Measurements from ENCODE around the gene ADH6.
"Not testable (repeated sequence)": the region's sequence is repeated elsewhere in the genome, so short reads cannot be mapped to it uniquely, and the experiment has no call there.

The ADH6 gene

GRCh38 chr4:99219072-99219471, at the start of gene ADH6:
Gene ADH6 (minus strand): TSS chr4:99219246. CDS start chr4:99219152, 94 bp downstream.
- no peak for TF ChIP-seq GATA1 (IDR thresholded peaks at IDR 0.05; ENCODE audit: low read depth, low read length)
- DNase-seq = no peak

GRCh38 chr4:99264927-99265326, 45.9 kb upstream of the ADH6 start:
- no peak for TF ChIP-seq GATA1 (IDR thresholded peaks at IDR 0.05; ENCODE audit: low read depth, low read length)
- no peak for DNase-seq

GRCh38 chr4:99252746-99253145, 33.7 kb upstream of the ADH6 start:
- no peak for DNase-seq
- no peak for TF ChIP-seq GATA1 (IDR thresholded peaks at IDR 0.05; ENCODE audit: low read depth, low read length)
- no peak for TF ChIP-seq POLR2A (IDR thresholded peaks at IDR 0.05; ENCODE audit: low read length)

GRCh38 chr4:99248714-99249113, 29.7 kb upstream of the ADH6 start:
- no peak for TF ChIP-seq GATA1 (IDR thresholded peaks at IDR 0.05; ENCODE audit: low read depth, low read length)
- TF ChIP-seq POLR2A (IDR thresholded peaks at IDR 0.05; ENCODE audit: low read length) = no peak
- DNase-seq = no peak

DNA sequence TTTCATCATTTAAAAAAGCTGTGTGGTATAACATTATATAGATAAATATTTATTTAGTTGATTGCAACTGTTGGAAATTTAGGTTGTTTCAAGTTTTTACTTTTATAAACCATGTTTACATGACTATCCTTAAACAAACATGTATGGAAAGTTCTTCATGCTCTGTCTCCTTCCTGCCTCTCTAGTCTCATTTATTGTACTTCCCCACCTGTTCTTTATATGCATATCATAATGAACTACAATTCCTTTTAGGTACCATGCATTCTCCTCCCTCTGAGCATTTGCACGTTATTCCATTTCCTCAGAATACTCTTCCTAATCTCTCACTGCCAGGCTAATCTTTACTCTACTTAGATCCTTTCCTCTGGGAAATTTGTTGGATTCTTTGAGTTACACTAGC, 16.9 kb upstream of the ADH6 start:
- DNase-seq = no peak
- TF ChIP-seq POLR2A (IDR thresholded peaks at IDR 0.05; ENCODE audit: low read length) (no peak), GATA1 (IDR thresholded peaks at IDR 0.05; ENCODE audit: low read depth, low read length) (no peak)

GRCh38 chr4:99234331-99235010, 15.4 kb upstream of the ADH6 start:
- no peak for DNase-seq

DNA sequence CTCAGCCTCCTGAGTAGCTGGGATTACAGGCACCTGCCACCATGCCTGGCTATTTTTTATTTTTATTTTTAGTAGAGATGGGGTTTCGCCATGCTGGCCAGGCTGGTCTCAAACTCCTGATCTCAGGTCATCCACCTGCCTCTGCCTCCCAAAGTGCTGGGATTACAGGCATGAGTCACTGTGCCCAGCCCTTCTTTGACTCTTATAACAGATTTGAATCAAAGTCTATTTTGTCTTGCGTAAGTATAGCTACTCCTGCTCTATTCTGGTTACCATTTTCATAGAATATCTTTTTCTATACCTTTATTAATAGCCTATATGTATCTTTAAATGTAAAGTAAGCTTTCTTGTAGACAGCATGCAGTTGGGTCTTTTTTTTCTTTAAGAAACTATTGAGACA, 14.4 kb upstream of the ADH6 start:
- not testable (repeated sequence) for DNase-seq

More at GRCh38 chr4:99234331-99235010, 15.4 kb upstream of the ADH6 start:
- TF ChIP-seq GATA1 (IDR thresholded peaks at IDR 0.05; ENCODE audit: low read depth, low read length) = no peak
- no peak for TF ChIP-seq POLR2A (IDR thresholded peaks at IDR 0.05; ENCODE audit: low read length)

DNA sequence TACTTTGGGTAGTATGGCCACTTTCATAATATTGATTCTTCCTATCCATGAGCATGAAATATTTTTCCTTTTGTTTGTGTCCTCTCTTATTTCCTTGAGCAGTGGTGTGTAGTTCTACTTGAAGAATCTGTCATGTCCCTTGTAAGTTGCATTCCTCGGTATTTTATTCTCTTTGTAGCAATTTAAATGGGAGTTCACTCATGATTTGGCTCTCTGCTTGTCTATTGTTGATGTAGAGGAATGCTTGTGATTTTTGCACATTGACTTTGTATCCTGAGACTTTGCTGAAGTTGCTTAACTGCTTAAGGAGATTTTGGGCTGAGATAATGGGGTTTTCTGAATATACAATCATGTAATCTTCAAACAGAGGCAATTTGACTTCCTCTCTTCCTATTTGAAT, 9.7 kb upstream of the ADH6 start:
- not testable (repeated sequence) for DNase-seq

- not testable (repeated sequence) for DNase-seq
These were observed 8.6 kb upstream of the ADH6 start for GRCh38 chr4:99227646-99228045.

- no peak for DNase-seq
These were observed 2.9 kb upstream of the ADH6 start for GRCh38 chr4:99221980-99222379.

GRCh38 chr4:99219479-99219878, 433 bp upstream of the ADH6 start:
- no peak for DNase-seq

More at GRCh38 chr4:99221980-99222379, 2.9 kb upstream of the ADH6 start:
- no peak for TF ChIP-seq POLR2A (IDR thresholded peaks at IDR 0.05; ENCODE audit: low read length)
- no peak for TF ChIP-seq GATA1 (IDR thresholded peaks at IDR 0.05; ENCODE audit: low read depth, low read length)

DNA sequence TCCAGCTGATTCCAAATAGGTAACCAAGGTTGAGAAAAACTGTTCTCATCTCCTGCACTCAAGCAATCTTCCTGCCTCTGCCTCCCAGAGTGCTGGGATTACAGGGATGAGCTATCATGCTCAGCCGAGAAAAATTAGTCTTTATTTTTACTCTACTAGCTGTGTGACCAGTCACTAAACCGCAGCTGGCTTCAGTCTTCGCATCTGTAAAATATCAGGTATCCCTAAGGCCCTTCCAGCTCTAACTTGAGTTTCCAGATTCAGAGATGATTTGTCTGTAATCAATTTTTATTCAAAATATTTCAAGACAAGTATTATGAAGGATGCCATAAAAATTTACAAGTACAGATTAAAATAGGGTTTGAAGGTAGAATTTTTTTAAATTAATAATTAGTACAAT, 3.5 kb downstream of the ADH6 start:
- DNase-seq = no peak
- no peak for TF ChIP-seq POLR2A (IDR thresholded peaks at IDR 0.05; ENCODE audit: low read length)
- TF ChIP-seq GATA1 (IDR thresholded peaks at IDR 0.05; ENCODE audit: low read depth, low read length) = no peak

More at GRCh38 chr4:99219479-99219878, 433 bp upstream of the ADH6 start:
- TF ChIP-seq POLR2A (IDR thresholded peaks at IDR 0.05; ENCODE audit: low read length) (no peak), GATA1 (IDR thresholded peaks at IDR 0.05; ENCODE audit: low read depth, low read length) (no peak)

- no peak for DNase-seq
- TF ChIP-seq POLR2A (IDR thresholded peaks at IDR 0.05; ENCODE audit: low read length) = no peak
- no peak for TF ChIP-seq GATA1 (IDR thresholded peaks at IDR 0.05; ENCODE audit: low read depth, low read length)
These were observed 8.3 kb downstream of the ADH6 start for GRCh38 chr4:99210789-99211188.

DNA sequence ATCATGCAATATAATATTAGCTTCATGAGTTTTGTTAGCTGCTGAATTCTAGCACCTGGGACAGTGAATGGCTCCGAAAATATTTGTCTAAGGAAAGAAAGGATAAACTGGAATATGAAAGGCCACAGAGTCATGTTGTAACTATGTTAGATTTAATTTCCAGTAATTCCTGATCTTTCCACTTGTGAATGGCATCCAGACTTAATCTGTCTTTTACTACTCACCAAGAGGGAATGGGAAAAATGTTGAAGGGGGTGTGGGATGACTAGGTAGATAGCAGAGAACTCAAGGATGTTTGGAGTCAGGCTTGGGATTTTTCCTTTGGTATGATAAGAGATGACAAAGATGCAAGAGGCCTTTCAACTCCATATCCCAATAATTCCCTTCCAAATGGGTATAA, 9.4 kb downstream of the ADH6 start:
- DNase-seq = no peak
- no peak for TF ChIP-seq GATA1 (IDR thresholded peaks at IDR 0.05; ENCODE audit: low read depth, low read length)
- no peak for TF ChIP-seq POLR2A (IDR thresholded peaks at IDR 0.05; ENCODE audit: low read length)

DNA sequence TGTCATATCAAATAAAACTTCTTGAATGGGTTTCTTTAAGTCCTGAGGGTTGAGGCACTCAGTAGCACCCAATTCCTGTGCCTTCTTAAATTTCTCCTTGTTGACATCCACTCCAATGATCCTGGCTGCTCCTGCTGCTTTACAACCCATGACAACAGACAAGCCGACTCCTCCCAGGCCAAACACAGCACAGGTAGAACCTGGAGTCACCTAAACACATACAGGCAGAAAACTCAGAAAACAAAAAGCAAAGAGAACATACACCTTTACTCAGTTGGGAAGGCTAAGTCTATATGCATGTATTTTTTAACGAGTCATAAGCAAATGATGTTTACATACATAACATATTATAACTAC, 10.3 kb downstream of the ADH6 start:
- TF ChIP-seq POLR2A (IDR thresholded peaks at IDR 0.05; ENCODE audit: low read length) = no peak
- TF ChIP-seq GATA1 (IDR thresholded peaks at IDR 0.05; ENCODE audit: low read depth, low read length) = no peak
- no peak for DNase-seq

Data from erythroblast (primary cell).